Stomach (tissue), 9 donors: ENCODE results near the gene GPNMB. TPM values are rescaled to one million over a fixed set of nuclear protein-coding genes. Genes with fewer than 3 reads are reported as not detected.

Source experiments
- DNase-seq, 2 donors: peaks; one replicate each; pipeline versions ENCODE4 v3.0.0 to v3.0.0-alpha.2; 2013 to 2019
- H3K27ac ChIP-seq, 5 donors: fragments of 200-600 bp in 4 of 5; sonication (generic) in 4 of 5; one replicate each; pipeline ENCODE4 v1.5.1; 2013 to 2019; ENCODE audit warnings: mild to moderate bottlenecking in 1 of 5, moderate library complexity in 1 of 5
- H3K27me3 ChIP-seq, 3 donors: fragments of 200-600 bp; sonication (generic); one replicate each; pipeline ENCODE4 v1.5.1; 2017 to 2019; ENCODE audit warnings: mixed run types in 1 of 3
- H3K36me3 ChIP-seq, 4 donors: fragments of 200-600 bp; sonication (generic); 1 replicate in 3 of 4; 2 replicates in 1 of 4; pipeline ENCODE4 v1.5.1; 2016 to 2019
- H3K4me1 ChIP-seq, 4 donors: fragments of 200-600 bp; sonication (generic); one replicate each; pipeline ENCODE4 v1.5.1; 2016 to 2019
- H3K4me3 ChIP-seq, 4 donors: fragments of 200-600 bp; sonication (generic) in 3 of 4; one replicate each; pipeline ENCODE4 v1.5.1; 2016 to 2019; ENCODE audit warnings: mild to moderate bottlenecking in 1 of 4
- H3K9me3 ChIP-seq, 4 donors: fragments of 200-600 bp; sonication (generic); one replicate each; pipeline ENCODE4 v1.5.1; 2016 to 2019
- CTCF ChIP-seq, 7 experiments: fragments of 450-650 bp in 4 of 7; fragments of 200-600 bp in 3 of 7; sonication (generic) in 3 of 7; IDR thresholded peaks; one replicate each; pipeline ENCODE4 v1.5.1; 2016 to 2019; ENCODE audit warnings: antibody characterized with exemption in 7 of 7, control low read depth in 2 of 7, mild to moderate bottlenecking in 1 of 7
- EP300 ChIP-seq: sonication (generic); formaldehyde crosslinking; IDR thresholded peaks from one replicate; pipeline ENCODE4 v1.6.1; 2017; ENCODE audit warnings: antibody characterized with exemption
- POLR2A ChIP-seq, 4 donors: fragments of 450-650 bp; IDR thresholded peaks; one replicate each; pipeline ENCODE4 v1.6.1; 2016; ENCODE audit warnings: antibody characterized with exemption in 4 of 4, control low read depth in 2 of 4, mild to moderate bottlenecking in 1 of 4, moderate library complexity in 1 of 4
- POLR2AphosphoS5 ChIP-seq, 3 donors: sonication (generic); formaldehyde crosslinking; IDR thresholded peaks; one replicate each; pipeline ENCODE4 v1.6.1; 2016; ENCODE audit warnings: antibody characterized with exemption in 3 of 3
- WGBS, 5 donors: extraction: QIAGEN DNeasy Blood & Tissue Kit in 3 of 5; methylation state at CpG; one replicate each; pipeline versions ENCODE4 v1.1.5 to v1.1.7; 2013 to 2018; 5-methylcytosine and 5-hydroxymethylcytosine counted together
- intact Hi-C: fragments of 100-400 bp; cut with DNase I; formaldehyde crosslinking; loops from one replicate; pipeline ENCODE4 v1.15.1; 2023; ENCODE audit warnings: low total_unique reads
- polyA plus RNA-seq, 3 donors: library from polyadenylated mRNA; stranded (reverse); fragments of 200-250 nt; gene quantifications; one replicate each; pipeline ENCODE4 v1.2.3, GENCODE V29; 2013
- total RNA-seq, 5 donors: library from RNA; depleted of rRNA; stranded (reverse); fragments of >200 nt; gene quantifications; one replicate each; pipeline versions ENCODE4 v1.1.0 to v1.2.3, GENCODE V29; 2014 to 2016
- donor health status: healthy with polysubstance abuse.
- donor health status: Bipolar disorder and iron deficiency.
- donor health status: healthy.

Gene GPNMB
- total and polyA plus RNA-seq, 8 donors: 6.1 to 32.7 (median 24.0) TPM

GRCh38 chr7:23226844-23227450, 19.6 kb upstream of the GPNMB start:
- 71 to 77% (median 74%) methylated on average over 4 of the region's 4 CpGs for WGBS, 5 donors

GRCh38 chr7:23228412-23228811, 18.2 kb upstream of the GPNMB start:
- H3K27ac ChIP-seq: no peak overlapping the region
- H3K36me3 ChIP-seq: no peaks in the 10 kb centered on the region
- H3K4me1 ChIP-seq: no peaks in the 10 kb centered on the region
- 91 to 96% (median 95%) methylated on average over 2 of the region's 2 CpGs for WGBS, 5 donors
- DNase-seq: no peak
- intact Hi-C loops: no loop called here
- H3K27me3 ChIP-seq: no peaks in the 10 kb centered on the region
- H3K9me3 ChIP-seq: peaks cover 0 to 8% (median 0%) of the 10 kb centered on the region in 4 donors
- TF ChIP-seq CTCF (IDR thresholded peaks at IDR 0.05): no peak
- no peak overlapping the region for H3K4me3 ChIP-seq

More at GRCh38 chr7:23226844-23227450, 19.6 kb upstream of the GPNMB start:
- no peaks in the 10 kb centered on the region for H3K4me1 ChIP-seq
- H3K36me3 ChIP-seq: no peaks in the 10 kb centered on the region
- no peak overlapping the region for H3K27ac ChIP-seq
- DNase-seq: no peak
- no peaks in the 10 kb centered on the region for H3K27me3 ChIP-seq
- TF ChIP-seq POLR2A (IDR thresholded peaks at IDR 0.05) (no peak), EP300 (no peak), CTCF (IDR thresholded peaks at IDR 0.05) (no peak), POLR2AphosphoS5 (IDR thresholded peaks at IDR 0.05) (no peak)
- H3K9me3 ChIP-seq: peaks cover 0 to 8% (median 0%) of the 10 kb centered on the region in 4 donors
- H3K4me3 ChIP-seq: no peak overlapping the region
- intact Hi-C loops: no loop called here

GRCh38 chr7:23230641-23231101, 15.9 kb upstream of the GPNMB start:
- Histone ChIP-seq H3K36me3 (no peaks in the 10 kb centered on the region), H3K4me3 (no peak overlapping the region), H3K9me3 (peaks cover 0 to 8% (median 0%) of the 10 kb centered on the region in 4 donors), H3K27me3 (no peaks in the 10 kb centered on the region), H3K4me1 (no peaks in the 10 kb centered on the region), H3K27ac (no peak overlapping the region)
- no peak for TF ChIP-seq EP300
- no peak for TF ChIP-seq CTCF (IDR thresholded peaks at IDR 0.05)
- no peak for TF ChIP-seq POLR2AphosphoS5 (IDR thresholded peaks at IDR 0.05)
- TF ChIP-seq POLR2A (IDR thresholded peaks at IDR 0.05): no peak
- no peak for DNase-seq
- intact Hi-C loops: no loop called here
- 70 to 77% (median 76%) methylated on average over 6 of the region's 6 CpGs for WGBS, 5 donors

GRCh38 chr7:23232966-23233365, 13.6 kb upstream of the GPNMB start:
- peaks cover 0 to 8% (median 0%) of the 10 kb centered on the region in 4 donors for H3K9me3 ChIP-seq
- H3K27ac ChIP-seq: no peak overlapping the region
- H3K4me1 ChIP-seq: no peaks in the 10 kb centered on the region
- no peaks in the 10 kb centered on the region for H3K36me3 ChIP-seq
- no peak overlapping the region for H3K4me3 ChIP-seq
- no peak for DNase-seq
- WGBS, 5 donors: 86 to 92% (median 91%) methylated on average over 3 of the region's 3 CpGs
- no peaks in the 10 kb centered on the region for H3K27me3 ChIP-seq
- intact Hi-C loops: no loop called here
- no peak for TF ChIP-seq EP300
- no peak for TF ChIP-seq POLR2AphosphoS5 (IDR thresholded peaks at IDR 0.05)
- TF ChIP-seq POLR2A (IDR thresholded peaks at IDR 0.05): no peak
- TF ChIP-seq CTCF (IDR thresholded peaks at IDR 0.05): no peak
